GM21619 (cell line): Measurements from ENCODE around the gene INSYN1.
"Not testable (repeated sequence)": the region's sequence is repeated elsewhere in the genome, so short reads cannot be mapped to it uniquely, and the experiment has no call there.

ENCODE experiments used
- ATAC-seq: cut with Tn5 transposase; IDR thresholded peaks from one replicate; pipeline ENCODE4 v1.9.1; 2021; ENCODE audit not compliant: unreplicated experiment

The INSYN1 gene

GRCh38 chr15:73749971-73750370, 3.2 kb downstream of the INSYN1 start:
- ATAC-seq = no peak

DNA sequence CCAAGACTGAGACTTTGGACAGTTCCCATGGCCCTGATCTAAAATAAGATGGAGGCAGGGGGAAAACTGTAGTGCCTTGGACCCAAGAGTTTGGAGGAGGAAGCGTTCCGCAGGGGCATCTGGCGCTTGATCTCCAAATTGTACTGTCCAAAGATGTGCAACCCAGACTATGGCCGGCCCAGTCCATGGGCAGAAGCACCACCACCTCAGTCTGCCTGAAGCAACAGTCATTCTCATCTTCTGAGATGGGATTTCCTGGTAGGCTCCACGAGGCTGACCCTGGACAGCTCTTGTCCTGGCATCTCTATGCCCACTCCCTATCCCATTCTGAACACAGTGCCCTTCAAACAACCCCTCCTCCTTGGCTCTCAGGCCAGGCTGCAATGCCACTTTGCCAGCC, 3.6 kb downstream of the INSYN1 start:
- ATAC-seq = no peak

DNA sequence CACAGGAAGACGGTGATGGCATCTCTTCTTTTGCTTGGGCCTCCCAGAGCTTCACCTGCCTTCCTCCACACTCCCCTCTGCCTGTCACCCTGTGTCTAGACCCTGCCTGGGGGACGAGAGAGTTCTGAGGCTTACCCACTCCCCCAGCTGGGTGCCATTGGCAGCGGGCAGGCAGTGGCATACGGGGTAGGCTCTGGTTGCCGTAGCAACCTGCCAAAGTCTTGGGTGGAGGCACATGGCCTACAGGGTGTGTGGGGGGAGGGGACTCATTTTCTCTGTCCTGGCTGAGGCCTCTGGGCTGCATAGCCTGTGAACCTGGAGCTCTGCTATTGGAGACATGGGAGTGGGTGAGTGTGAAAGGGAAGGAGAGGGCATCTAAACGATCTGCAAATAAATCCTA, 4.4 kb downstream of the INSYN1 start:
- ATAC-seq = no peak

DNA sequence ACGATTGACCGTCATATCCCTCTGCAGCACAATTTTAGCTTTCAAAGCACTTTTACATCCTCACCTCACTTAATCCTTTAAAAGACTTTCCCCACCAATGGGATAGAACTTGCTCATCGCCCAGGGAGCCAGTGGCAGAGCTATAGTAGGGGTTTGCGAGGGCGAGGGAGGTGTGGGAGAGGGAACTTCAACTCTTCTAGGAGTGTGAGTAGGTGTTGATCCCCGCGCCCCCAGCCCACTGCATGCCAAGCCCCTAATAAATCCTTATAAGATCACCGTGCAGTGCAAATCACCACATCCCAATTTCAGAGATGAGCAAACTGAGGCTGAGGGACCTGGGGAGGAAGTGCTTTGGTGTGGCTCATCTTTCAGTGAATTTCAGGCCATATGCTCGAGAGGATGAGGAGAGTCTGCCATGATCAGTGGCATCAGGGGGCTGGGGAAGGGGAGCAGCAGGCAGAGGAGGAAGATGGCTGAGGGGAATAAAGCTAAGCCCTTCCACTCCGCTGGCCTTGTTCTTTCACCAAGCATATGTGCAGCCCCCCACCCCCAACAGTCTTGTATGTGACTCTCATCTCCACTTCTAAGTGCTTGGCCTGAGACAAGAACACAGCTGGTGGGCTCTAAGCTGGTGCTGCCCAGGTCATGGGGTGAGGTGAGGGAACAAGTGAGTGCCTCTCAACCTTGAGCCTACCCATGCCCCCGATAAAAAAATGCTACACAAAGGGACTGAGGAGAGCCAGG, 5.1 kb downstream of the INSYN1 start:
- ATAC-seq = no peak

GRCh38 chr15:73746883-73747282, 6.3 kb downstream of the INSYN1 start:
- ATAC-seq = no peak

DNA sequence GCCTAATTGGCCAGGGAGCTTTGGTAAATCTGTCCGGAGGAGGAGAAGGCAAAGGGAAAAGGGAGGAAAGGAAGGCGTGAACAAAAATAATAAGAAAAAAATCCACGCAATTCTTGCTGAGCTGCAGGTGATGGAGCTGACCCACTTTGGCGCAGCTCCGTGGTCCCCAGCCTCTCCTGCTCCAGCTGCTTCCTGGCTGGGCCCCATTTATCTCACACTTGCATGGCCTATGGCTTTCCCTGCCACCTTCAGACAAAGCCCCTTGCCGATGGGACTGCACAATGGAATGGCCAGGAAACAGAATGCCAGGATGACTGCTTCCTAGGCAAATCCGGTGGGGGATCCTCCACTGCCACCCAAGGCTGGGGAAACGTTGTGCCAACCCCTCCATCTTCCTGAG, 6.9 kb downstream of the INSYN1 start:
- ATAC-seq = no peak

GRCh38 chr15:73745073-73745472, 8.1 kb downstream of the INSYN1 start:
- no peak for ATAC-seq

GRCh38 chr15:73744293-73744692, 8.9 kb downstream of the INSYN1 start:
- ATAC-seq = no peak

DNA sequence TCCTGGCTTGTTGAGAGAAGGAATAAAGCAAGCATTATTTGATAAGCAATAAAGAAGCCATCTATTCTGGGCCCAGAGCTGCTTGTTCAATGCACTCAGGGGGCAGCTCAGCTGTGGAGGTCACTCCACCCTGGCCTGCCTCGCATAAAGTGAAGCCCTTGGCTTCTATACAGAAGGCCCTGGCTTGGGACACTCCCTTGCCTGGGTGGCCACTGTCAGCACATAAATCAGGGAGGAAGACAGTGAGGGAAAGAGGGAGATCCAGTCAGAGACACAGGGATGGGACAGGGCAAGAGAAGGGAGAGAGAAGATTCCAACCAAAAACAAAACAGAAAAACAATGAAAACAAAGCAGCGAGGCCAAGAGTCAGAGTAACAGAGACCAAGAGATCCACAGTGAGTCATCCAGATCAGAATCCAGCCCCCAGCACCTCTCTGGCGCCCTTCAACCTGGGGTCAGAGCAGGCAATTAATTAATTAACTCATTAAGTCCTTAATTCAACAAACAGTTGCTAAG, 11.8 kb downstream of the INSYN1 start:
- no peak for ATAC-seq

DNA sequence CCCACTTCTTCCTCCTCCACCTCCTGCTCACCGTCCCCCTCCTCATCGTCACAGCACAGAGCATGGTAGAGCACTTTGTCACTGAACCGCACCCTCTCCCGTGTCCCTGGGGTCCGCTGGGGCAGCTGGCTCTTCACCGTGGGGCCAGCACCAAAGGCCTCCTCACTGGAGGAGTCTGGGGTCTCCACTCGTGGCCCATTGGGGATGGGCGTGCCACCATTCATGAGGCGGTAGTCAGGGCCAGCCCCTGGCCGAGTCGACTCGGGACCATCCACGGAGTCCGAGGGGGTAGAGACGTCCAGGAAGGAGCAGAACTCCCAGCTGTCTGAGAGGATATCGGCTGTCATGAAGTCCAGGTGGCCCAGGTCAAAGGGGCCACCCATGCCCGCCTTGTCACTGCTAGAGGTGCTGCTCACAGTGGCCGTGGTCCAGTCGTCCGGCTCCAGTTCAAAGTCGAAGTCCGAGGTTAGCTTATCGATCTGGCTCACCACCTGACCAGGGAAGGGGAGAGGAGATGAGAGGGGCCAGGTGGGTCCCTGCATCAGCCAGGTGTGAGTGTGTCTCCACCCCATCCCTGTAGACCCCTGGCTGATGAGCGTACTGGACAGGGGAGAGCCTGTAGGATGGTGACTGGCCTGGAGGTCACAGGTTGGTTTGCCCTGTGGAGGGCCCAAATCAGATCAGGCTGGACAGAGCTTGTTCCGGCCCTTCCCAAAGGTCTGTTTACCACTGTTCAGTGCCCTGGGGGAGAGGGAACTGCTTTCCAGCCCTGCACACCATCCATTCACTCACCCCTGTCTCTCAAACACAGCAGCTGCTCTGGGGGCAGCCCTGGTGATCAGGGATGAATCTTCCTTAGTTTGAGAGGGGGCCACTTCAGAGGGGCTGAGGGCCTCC, 12.8 kb downstream of the INSYN1 start:
- ATAC-seq = no peak

- no peak for ATAC-seq
These were observed 15.6 kb downstream of the INSYN1 start for GRCh38 chr15:73737535-73737934.

- ATAC-seq = no peak
These were observed 20.2 kb downstream of the INSYN1 start for GRCh38 chr15:73732930-73733329.

- not testable (repeated sequence) for ATAC-seq
These were observed 21.1 kb downstream of the INSYN1 start for GRCh38 chr15:73732051-73732450.

- ATAC-seq = no peak
These were observed 25.7 kb downstream of the INSYN1 start for GRCh38 chr15:73727330-73727976.

DNA sequence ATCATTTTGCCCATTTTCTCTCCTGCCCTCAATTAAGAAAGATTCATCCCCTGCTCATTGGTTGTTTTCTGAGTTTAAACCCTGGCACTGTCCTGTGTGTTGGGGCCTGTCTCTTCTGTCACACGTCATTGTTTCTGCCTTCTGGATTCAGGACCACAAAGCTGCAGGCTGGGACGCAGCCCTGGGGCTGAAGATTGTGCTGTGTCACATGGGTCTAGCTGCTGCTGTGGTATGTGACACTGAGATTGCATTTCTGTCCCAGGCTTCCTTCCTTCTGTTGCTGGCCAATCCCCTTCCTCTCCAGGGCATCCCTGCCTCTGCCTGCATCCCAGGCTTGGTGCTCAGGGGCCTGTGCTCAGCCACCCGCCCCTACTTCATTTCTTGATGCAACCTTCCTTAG, 28.9 kb downstream of the INSYN1 start:
- no peak for ATAC-seq

- no peak for ATAC-seq
These were observed 30.0 kb downstream of the INSYN1 start for GRCh38 chr15:73723191-73723590.

- no peak for ATAC-seq
These were observed 30.7 kb downstream of the INSYN1 start for GRCh38 chr15:73722425-73722824.

- ATAC-seq = no peak
These were observed 34.5 kb downstream of the INSYN1 start for GRCh38 chr15:73718694-73719093.

GRCh38 chr15:73717802-73718201, 35.3 kb downstream of the INSYN1 start:
- no peak for ATAC-seq

DNA sequence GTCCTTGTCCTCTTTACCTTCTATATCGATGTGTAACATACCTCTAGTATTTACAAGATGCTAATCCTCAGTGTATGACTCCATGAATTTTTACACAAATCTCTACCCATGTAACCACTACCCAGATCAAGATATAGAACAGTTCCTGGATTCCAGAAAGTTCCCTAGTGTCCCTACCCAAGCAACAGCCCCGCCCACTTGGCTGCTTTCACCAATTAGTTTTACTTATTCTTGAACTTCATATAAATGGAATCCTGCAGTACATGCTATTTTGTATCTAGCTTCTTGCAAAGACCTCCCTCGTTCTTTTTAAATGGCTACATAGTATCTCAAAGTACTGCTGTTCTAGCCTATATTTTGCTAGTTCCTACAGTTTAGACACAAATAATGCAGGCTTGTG, 35.9 kb downstream of the INSYN1 start:
- no peak for ATAC-seq

GRCh38 chr15:73716417-73716816, 36.7 kb downstream of the INSYN1 start:
- no peak for ATAC-seq

- no peak for ATAC-seq
These were observed 37.7 kb downstream of the INSYN1 start for GRCh38 chr15:73715417-73715816.
